ENCODE data around the gene TCF4.

DNA sequence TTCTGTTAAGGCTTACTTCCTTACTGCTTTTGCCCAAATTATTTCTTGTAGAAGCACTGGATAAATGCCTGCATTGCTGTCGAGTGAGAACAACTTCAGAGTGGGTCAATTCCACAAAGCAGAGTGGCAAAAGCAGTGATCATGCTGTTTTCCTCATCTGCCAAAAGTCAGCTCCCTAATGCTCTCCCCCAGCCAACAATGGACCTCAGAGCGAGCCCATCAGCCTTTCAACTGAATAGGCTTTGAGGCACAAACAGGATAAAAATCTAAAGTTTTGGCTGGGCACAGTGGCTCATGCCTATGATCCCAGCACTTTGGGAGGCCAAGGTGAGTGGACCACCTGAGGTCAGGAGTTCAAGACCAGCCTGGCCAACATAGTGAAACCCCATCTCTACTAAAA, 222.7 kb downstream of the TCF4 start:
- TF ChIP-seq, protein P1, sequence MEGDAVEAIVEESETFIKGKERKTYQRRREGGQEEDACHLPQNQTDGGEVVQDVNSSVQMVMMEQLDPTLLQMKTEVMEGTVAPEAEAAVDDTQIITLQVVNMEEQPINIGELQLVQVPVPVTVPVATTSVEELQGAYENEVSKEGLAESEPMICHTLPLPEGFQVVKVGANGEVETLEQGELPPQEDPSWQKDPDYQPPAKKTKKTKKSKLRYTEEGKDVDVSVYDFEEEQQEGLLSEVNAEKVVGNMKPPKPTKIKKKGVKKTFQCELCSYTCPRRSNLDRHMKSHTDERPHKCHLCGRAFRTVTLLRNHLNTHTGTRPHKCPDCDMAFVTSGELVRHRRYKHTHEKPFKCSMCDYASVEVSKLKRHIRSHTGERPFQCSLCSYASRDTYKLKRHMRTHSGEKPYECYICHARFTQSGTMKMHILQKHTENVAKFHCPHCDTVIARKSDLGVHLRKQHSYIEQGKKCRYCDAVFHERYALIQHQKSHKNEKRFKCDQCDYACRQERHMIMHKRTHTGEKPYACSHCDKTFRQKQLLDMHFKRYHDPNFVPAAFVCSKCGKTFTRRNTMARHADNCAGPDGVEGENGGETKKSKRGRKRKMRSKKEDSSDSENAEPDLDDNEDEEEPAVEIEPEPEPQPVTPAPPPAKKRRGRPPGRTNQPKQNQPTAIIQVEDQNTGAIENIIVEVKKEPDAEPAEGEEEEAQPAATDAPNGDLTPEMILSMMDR (IDR thresholded peaks at IDR 0.05) = no peak
- no peak for TF ChIP-seq POLR2AphosphoS5 (IDR thresholded peaks at IDR 0.05; ENCODE audit: low read depth, low read length)
- TF ChIP-seq TCF7L2 (IDR thresholded peaks at IDR 0.05; ENCODE audit: low read depth, low read length) = no peak

Measured in Panc1 (cell line).